HG03575 (cell line): ENCODE measurements around the gene SLK.

Source experiments
- ATAC-seq: cut with Tn5 transposase; IDR thresholded peaks from one replicate; pipeline ENCODE4 v1.9.1; 2021; ENCODE audit not compliant: unreplicated experiment, insufficient number of reproducible peaks, low FRiP score; ENCODE audit errors: extremely low read depth

The SLK gene

DNA sequence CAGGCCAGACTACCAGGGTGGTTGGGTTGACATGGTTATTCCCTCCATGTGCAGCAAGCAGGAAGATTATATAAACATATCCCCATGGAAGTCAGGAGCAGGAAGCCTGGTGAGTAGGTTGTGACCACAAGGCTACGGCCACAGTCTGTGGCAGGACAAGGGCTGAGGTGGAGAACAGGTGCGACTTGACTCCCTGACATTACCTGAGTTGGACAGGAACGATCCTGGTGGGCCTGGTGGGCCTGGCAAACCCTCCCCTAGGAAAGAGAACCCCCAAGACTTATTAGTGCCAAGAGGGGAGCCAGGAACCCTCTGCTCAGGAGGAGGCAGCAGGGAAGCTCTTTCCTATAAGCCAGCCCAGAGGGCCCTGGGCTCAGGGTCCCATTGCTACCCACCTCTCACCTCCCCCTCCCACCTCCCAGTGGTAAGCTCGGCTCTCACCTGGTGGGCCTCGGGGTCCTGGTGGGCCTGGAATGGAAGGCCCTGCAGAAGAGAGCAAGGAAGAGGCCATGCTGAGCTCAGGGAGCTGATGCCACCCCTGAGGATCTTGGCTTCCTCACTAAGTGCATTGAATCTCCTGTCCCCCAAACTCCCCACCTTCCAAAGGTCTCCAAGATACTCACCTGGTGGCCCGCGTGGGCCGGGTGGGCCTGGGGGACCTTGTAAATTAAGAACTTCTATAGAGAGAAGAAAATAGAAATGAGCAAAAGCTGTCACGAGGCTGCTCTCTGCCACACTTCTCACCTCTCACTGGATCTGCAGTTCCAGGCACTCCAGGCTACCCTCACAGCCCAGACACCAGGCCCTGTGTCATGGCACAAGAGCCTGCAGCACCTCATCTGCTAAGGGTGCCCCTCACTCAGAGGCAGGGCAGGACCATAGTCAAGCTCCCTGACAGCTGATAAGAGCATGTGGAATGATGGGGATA lies 74.2 kb downstream of the SLK start:
- no peak for ATAC-seq

DNA sequence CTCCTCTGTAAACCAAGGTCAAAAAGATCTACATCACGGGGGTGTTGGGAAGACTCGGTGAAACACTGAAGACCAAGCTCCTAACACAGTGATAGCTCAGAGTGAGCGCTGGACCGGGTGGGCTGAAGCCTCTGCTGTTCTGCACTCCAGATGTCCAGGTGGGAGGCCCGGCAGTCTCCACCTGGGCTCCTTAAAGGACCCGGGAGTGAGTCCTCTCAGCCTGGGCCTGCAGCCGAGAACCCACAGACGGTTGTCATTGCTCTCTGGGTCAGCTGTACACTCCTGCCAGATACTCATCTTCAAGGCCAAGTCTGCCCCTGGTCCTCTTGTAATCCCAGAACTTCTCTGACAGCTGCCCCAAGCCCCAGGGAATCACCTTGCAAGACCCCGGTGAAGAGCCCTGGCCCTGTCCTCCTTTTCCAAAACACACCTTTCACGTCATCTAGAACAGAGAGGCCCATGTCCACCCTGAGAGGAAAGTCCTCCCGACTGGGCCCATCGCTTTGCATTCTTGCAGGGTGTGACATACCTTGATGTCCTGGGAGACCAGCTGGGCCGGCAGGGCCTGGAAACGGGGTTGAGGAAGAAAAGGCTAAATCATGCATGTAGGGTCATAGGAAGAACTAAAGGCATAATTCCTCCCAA lies 75.1 kb downstream of the SLK start:
- no peak for ATAC-seq

DNA sequence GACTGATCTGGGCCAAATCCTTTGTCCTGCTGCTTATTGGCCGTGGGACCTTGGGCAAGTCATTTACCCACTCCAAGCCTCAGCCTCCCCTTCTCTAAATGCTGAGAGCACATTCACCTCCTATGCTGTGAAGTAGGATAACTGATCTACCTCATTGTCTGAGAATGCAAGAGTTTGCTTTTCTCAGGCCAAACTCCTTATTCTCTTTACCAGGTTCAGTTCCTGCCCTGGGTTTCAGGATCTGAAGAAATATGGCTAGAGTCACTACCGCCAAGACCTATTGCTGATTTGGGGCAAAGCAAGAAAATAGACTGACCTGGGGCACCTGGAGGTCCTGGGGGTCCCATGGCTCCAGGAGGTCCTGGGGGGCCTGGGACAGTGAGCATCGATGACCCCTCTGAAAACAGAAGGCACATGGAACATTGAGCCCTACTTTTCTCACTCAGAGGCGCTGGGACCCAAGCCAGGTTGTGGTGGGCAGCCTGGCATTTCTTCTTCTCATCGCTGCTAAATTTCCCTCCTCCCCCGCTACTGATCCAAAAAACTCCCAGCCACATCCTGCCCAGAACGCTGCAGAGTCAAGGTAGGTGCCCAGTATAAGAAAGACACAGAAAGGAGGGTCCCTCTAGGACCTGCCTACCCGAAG lies 76.4 kb downstream of the SLK start:
- ATAC-seq = no peak

DNA sequence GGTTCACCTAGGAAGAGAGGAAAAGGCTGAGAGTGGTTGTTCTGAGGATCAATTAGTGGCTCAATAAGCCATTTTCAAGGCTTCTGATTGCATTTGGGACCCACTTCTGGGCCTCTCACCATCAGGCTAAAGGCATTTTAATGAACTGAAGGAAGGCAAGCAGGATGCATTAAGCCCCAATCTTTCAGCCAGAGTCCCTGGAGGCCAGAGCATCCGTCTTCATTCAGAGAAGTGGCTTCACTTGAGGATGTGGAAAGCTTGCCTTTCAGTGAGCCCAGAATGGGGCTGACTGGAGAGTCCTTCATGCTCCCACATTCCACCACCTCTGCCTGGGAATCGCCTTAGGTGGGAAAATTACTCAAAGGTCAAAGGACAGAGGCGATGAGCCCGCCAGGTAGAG lies 76.9 kb downstream of the SLK start:
- no peak for ATAC-seq

DNA sequence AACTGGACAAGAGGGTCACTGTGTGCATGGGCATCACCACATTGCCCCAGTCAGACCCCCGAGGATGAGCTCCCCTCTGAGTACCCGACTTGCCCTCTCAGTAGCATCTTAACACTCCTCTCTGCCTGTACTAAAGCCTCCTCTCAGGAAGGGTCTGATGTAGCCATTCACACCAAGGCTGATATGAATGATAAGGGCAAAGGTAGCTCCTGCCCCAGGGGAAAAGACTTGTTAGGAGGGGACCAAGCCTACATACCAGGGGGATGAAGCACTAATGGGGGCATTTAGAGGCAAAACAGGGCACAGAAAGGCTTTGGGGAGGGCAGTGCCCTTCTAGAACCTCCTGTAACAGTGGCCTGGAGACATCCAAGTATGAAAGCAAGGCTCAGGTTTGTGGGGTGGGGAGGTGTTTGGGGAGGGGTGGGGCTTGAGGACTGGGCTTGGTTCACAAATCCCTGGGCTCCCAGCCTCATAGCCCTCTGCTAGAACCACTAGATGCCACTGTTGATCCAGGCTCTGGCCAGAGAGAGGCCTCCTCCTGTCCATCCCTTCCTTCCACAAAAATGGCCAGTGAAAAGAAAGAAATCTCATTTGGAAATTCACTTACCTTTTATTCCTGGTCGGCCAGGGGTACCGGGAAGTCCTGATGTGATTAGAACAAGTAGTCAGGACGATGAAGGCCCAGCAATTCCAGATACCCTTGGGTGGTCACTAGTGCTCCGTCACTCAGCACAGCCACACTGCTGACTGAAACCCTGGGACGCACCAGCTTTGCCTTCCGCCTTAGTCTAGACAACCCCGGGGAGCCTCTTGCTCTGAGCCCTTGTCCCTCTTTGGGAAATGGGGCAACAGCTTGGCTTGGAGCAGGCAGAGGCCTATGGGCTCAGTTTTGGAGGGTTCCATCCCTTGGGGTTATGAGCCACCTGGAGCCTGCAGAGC lies 78.5 kb downstream of the SLK start:
- ATAC-seq = no peak

DNA sequence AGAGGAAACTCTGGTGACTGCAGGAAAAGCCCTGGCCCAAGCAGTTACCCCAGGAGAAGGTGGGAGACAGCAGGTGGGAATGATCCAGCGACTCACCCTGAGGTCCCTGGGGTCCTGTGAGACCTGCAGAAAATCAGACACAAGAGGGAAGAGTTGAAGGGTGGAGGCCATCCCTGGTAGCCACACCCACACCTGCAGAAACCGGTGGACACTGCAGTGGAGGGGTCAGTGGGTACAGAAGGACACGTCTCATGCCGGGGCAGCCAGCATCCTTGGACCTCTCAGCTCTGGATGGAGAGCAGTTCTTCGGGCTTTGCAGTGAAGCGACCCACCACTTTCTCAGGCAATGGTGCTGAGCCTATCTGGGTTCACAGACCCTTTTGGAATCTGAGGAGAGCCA lies 79.7 kb downstream of the SLK start:
- ATAC-seq = no peak

DNA sequence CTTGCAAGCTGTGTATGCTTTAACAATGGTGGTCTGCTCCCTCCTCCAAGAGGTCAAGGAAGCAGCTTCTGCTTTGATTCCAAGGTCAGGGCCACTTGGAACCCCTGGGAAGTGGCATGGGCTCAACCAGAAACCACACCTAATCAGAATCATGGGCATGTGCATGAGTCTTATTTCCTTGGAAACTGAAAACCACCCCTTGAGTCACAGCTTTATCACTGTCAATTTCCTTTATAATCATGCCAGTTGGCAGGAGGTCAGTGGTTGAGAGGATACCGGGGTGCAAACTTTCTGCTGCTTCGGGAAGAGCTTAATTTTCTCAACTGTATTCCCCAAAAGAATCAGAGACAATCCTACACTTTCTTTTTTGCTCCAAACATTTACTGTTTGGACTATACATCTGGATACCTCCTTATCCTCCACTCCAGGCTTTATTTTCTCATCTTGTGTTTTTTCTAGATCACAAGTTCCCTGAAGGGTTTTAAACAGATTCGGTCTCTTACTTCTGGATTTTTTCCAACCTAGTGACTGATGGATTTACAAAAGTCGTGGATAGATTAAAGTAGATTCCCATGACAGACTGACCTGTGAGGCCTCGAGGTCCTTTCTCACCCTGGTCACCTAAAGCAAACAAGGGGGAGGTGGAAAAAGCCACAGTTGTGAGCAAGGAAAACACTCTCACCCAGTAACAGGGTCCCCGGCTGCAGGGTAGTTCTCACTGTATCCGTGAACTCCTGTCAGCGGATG lies 82.7 kb downstream of the SLK start:
- no peak for ATAC-seq

DNA sequence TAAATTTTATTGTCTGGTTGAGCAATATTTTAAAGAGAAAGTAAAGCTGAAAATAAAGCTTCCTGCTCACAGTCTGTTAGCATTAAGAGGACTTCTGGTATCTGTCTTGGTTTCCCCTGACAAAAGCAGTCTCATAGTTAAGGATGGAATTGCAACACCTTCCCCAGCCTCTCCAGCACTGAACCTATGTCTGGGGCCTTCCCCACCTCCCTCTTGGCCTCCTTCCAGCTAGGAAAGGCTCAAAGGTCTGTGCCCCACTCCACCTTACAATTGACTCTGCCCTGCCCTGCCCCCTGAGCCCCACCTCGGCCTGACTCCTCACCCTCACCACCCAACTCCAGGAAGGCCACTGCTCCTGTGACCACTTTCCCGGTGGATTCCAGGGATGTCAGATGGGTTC lies 85.5 kb downstream of the SLK start:
- no peak for ATAC-seq

DNA sequence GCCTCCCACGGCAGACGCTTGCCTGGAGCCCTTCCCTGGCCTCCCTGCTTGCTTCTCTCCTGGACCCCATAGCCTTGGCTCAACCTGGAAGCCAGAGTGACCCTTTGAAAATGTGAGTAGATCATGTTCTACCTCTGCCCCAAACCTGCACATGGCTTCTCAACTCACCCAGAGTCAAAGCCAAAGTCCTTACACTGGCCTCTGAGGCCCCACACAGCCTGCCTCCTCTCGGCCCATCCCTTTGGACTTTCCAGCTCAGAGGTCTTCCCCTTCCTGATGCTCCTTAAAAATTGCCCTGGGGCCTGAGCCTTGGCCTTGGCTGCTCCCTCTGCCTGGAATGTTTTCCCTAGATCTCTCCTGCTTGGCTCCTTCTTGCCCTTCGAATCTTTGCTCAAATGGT lies 86.3 kb downstream of the SLK start:
- no peak for ATAC-seq

DNA sequence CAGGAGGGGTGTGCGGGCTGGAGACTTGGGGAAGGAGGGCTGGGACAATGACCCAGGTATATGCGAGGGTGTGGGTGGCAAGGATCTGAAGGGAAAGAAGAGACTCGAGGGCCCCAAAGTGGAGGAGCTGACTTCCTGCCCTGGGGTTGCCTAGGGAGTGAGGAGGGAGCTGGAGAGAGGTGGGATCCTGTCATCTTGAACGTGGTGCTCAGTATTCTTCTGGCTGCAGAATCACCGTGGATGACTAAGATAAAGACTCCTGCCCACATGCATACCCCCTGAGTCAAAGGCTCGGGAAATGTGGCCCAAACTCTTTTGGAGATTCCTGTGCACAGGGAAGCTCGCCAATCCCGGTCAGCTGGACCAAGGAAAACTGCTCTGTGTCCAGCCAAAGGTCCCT lies 87.5 kb downstream of the SLK start:
- ATAC-seq = no peak

DNA sequence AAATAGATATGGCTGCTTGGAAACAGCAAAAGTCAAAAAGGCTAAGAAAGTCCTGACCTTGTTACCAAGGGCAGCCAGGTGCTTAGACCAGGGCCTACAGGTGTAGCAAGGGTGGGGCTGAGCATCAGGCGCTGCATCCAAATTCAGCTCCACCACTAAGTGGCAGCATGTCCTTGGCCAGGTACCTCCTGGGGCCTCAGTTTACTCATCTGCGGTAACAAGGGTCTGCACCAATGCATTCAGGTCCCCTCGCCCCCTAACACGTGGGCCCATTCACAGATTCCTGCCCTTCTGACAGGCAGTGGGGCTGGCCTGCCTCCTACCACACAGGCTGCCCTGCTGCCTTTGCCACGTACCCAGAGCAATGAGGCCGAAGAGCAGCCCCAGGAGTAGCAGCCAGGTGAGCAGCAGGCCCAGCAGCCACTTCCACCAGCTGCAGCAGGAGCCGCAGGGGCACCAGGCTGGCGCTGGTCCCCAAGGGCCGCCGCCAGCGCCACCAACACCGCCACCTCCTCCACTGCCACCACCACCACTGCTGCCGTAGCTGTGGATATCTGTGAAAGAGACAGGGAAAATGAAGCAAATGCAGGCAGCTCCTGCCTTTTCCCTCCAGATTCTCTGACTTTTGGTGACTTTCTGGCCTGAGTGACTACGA lies 89.8 kb downstream of the SLK start:
- ATAC-seq = no peak

DNA sequence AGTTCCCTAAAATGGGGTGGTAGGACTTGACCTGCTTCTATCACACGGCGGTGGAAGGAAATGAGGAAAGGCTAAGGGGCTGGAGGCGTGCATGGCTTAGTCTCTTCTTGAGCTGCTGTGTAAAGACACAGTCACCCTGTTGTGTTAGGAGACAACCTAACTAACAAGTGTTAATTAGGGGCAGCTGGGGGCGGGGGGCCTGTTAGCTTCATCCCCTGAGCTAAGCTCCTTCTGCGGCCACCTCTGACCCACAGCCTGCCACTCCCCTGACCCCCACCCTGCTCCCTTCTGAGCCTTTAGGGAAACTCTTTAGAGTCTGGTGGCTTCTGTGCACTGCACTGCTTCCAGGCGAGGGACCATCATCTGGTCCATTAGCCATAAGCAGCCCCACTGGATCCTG lies 90.8 kb downstream of the SLK start:
- ATAC-seq = no peak

DNA sequence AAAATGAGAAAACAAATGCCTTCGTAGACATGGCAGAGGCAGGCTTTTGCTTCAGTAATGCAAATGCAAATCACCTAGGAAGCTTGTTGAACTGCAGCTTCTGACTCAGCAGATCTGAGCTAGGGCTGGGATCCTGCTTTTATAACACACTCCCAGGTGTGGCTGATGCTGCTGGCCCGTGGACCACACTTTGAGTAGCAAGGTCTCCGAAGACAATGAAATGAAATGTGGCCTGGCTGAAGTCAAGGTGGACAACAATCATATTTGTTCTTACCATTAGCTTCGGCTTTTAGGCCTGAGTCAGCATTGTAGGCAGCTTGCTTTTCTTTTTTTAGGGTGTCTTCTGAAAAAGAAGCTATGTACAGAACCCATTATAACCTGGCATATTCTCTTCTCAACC lies 92.4 kb downstream of the SLK start:
- no peak for ATAC-seq

DNA sequence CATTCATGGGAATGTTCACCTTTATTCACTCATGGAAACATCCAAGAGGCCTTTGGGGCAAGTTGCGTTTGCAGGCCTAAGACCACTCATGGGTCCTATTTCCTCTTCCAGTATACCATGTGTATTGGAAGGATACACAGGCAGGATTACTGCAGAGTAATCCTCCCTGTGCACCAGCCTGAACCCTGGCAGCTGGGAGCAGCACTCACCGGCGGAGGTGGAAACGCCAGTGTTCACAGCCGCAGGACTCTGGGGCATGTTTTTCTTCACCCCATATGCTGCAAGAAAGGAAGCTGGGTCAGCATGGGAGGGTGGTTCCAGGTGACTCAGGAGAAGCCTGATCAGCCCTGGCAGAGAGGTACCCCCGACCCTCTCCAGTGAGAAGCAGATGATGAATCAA lies 94.3 kb downstream of the SLK start:
- ATAC-seq = no peak

DNA sequence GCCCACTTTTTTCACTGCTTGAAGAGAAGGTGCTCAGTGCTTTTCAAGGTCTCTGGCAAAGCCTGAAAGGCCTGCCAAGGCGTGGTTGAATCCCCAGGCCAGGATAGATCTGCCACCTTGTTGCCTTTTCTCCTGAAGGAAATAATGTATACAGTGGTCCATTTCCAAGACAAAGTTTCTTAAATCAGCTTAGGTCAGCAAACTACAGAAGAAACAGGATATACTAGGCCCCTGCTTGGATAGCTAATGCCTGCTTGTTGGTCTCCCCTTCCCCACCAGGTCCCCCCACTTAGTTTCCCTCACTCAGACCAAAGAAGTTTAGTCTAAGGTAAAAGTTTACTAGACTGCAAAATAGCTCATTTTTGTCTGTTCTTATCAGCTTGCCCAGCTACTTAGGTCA lies 98.8 kb downstream of the SLK start:
- ATAC-seq = no peak

DNA sequence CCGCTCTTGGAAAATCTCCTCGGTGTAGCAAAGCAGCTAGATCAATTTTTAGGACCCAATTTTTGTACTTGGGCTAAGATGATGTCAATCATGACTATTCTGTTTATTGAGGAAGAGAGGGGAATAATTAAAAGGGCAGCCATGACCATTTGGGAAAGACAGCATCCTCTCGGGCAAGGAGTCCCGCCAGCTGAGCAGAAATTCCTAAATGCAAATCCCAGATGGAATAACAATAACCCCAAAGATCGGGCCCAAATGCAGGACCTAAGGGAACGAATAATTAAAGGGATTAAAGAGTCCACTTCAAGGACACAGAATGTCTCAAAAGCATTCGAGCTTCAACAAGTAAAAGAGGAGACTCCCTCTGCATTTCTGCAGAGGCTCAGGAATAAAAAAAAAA lies 100.0 kb downstream of the SLK start:
- no peak for ATAC-seq

DNA sequence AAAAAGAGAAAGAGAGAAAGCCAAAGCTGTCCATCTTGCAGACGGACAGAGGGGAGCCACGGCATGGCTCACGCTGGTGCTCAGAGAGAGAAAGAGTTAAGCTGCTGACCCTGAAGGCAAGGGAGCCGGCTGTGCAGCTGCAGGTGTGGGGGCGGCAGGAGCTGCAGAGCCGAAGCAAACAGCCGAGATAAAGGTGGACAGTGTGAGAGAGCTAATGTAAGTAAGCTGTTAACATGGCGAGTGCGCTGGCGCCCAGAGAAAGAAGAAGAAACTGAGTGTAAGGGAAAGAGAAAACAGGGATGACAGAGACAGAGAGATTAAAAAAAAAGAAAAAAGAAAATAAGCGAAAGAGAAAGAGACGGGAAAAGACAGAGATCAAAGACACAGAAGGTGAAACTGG lies 100.6 kb downstream of the SLK start:
- no peak for ATAC-seq

DNA sequence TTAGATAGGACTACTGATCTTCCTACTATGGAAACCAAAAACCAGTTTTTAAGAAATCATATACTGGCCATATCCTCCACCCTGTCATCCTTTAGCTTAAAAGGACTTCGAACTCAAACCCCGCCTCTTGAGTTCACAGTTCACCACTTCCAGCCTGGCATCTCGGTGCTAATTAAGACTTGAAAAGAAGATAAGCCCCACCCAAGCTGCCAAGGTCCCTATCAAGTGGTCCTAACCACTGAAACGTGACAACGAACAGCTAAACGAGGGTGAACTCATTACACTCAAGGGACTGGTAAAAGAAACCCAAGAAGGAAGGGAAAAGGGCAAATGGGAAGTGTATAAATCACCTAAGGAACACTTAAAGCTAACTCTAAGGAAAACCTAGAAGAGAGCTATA lies 102.7 kb downstream of the SLK start:
- no peak for ATAC-seq
